MM.1S (cell line): ENCODE results near the gene FRMD1.

Experiments used
- EZH2phosphoT487 ChIP-seq: fragments of 300-600 bp; sonication (generic); IDR thresholded peaks from 2 replicates; pipeline ENCODE4 v1.6.1; 2018; ENCODE audit warnings: antibody characterized with exemption, low read length
- TF ChIP-seq, protein P1 (sequence below): fragments of 300-600 bp; sonication (generic); IDR thresholded peaks from 2 replicates; pipeline ENCODE4 v1.5.1; 2016; ENCODE audit warnings: antibody characterized with exemption, low read length, mixed read lengths

DNA sequence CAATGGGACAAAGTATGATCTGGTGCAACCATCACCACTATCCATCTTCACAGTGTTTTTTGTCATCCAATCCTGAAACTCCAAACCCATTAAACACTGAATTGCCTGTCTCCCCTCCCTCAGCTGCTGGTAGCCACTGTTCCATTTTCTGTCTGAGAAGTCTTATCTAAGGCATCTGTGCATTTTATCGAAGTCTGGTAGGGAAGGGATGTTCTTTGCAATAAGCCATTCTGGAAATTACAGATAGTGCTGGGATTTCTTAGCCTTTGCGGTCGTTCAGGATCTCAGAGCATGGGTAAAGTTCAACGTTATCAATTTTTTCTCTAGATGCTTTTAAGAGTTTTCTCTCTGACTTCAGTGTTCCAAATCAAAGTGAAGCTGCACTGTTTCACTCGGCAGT, 57.4 kb downstream of the FRMD1 start:
- TF ChIP-seq EZH2phosphoT487, result no peak
- TF ChIP-seq, protein P1, sequence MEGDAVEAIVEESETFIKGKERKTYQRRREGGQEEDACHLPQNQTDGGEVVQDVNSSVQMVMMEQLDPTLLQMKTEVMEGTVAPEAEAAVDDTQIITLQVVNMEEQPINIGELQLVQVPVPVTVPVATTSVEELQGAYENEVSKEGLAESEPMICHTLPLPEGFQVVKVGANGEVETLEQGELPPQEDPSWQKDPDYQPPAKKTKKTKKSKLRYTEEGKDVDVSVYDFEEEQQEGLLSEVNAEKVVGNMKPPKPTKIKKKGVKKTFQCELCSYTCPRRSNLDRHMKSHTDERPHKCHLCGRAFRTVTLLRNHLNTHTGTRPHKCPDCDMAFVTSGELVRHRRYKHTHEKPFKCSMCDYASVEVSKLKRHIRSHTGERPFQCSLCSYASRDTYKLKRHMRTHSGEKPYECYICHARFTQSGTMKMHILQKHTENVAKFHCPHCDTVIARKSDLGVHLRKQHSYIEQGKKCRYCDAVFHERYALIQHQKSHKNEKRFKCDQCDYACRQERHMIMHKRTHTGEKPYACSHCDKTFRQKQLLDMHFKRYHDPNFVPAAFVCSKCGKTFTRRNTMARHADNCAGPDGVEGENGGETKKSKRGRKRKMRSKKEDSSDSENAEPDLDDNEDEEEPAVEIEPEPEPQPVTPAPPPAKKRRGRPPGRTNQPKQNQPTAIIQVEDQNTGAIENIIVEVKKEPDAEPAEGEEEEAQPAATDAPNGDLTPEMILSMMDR, result no peak
